Subcutaneous adipose tissue (tissue), 4 donors: ENCODE data around the gene CORO6. TPM values are rescaled to one million over a fixed set of nuclear protein-coding genes. Genes with fewer than 3 reads are reported as not detected.

Experiments
- total RNA-seq, 4 donors: library from RNA; depleted of rRNA; stranded (reverse); fragments of >200 nt; gene quantifications; one replicate each; pipeline ENCODE4 v1.1.0, GENCODE V29; 2016
- TF ChIP-seq, protein P1 (sequence below): fragments of 450-650 bp; IDR thresholded peaks from one replicate; pipeline ENCODE4 v1.5.1; 2016; ENCODE audit warnings: low read depth, mild to moderate bottlenecking, control low read depth, antibody characterized with exemption, moderate library complexity

The CORO6 gene
- total RNA-seq, 4 donors from 2014 or later: 9.3 to 39.6 (median 32.4) TPM

DNA sequence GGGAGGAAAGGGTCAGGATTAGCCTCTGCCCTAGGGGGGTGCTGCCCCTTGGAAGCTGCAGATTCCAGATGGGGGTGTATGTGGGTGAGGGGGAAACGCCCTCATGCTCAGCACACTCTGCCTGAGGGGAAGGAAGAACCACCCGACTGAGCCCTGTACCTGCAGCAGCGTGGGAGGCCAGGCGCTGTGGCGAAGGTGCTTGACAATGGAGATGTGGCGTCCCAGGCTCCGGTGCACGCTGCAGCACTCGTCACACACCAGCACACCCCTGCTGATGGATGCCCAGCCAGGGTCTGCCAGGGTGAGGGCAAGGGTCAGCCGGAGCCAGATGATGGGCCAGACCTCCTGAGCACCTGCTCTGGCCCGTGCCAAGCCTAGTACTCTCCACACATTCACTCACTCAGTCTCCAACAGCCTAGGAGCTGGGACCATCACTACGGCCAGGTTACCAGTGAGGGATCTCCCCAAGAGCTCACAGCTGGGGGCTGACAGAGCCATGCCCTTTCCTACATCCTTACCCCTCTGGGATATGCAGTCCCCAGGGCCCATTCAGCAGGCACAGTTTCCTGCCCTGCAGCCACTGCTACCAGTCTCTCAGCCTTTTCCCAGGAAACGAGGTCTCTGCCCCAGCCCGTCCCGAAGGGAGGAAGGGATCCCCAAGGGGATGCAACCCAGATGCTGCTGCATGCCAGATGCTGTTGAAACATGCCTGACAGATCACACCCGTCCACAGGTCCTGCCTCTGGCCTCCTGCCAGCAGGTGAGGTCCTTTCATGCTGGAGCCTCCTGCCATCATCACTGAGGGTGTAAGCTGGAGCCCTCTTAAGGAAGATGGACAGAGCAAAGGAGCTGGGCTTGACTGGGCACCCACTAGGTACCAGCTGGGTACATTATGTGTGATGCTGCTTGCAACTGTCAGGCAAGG lies 39.1 kb downstream of the CORO6 start:
- TF ChIP-seq, protein P1, sequence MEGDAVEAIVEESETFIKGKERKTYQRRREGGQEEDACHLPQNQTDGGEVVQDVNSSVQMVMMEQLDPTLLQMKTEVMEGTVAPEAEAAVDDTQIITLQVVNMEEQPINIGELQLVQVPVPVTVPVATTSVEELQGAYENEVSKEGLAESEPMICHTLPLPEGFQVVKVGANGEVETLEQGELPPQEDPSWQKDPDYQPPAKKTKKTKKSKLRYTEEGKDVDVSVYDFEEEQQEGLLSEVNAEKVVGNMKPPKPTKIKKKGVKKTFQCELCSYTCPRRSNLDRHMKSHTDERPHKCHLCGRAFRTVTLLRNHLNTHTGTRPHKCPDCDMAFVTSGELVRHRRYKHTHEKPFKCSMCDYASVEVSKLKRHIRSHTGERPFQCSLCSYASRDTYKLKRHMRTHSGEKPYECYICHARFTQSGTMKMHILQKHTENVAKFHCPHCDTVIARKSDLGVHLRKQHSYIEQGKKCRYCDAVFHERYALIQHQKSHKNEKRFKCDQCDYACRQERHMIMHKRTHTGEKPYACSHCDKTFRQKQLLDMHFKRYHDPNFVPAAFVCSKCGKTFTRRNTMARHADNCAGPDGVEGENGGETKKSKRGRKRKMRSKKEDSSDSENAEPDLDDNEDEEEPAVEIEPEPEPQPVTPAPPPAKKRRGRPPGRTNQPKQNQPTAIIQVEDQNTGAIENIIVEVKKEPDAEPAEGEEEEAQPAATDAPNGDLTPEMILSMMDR: no peak

DNA sequence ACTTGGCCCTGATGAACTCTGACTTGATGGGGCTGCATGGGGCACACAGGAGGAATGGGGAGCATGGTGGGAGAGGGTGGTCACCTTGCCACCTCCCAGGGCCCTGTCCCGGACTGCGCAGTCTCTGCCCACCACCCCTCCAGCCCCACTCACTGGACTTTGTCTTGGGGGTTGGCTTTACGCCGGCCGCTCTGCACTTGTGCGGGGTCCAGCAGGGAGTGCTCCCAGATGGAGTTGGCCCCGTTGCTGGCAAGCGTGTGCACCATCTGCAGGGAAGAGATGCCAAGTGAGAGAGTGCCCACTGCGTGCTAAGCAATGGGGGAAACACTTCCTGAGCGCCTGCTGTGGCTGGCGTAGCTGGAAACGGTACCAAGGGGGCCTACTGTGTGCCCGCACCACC lies 39.9 kb downstream of the CORO6 start:
- TF ChIP-seq, protein P1: no peak

DNA sequence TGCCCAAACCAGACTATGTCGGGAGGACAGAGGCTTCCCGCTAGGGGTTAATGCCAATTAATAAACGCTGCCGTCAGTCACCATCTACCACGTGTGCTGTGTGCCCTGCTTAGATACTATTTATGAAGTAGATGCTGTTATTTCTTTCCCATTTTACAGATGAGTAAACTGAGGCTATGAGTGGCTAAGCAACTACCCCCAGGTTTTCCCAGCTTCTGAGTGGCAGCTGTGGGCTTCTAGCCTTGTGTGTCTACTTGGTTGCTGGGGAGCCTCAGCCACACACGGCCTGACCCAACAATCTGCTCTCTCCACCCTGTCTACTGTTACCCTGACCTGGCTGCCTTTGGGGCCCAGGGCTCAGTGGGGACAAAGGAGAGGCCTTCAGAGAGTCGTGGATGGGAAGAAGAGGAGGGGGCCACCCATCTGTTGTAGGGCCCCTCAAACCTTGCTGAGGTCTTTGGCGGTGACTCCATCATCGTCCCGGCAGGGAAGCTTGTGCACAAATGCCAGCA lies 40.4 kb downstream of the CORO6 start:
- TF ChIP-seq, protein P1: no peak

DNA sequence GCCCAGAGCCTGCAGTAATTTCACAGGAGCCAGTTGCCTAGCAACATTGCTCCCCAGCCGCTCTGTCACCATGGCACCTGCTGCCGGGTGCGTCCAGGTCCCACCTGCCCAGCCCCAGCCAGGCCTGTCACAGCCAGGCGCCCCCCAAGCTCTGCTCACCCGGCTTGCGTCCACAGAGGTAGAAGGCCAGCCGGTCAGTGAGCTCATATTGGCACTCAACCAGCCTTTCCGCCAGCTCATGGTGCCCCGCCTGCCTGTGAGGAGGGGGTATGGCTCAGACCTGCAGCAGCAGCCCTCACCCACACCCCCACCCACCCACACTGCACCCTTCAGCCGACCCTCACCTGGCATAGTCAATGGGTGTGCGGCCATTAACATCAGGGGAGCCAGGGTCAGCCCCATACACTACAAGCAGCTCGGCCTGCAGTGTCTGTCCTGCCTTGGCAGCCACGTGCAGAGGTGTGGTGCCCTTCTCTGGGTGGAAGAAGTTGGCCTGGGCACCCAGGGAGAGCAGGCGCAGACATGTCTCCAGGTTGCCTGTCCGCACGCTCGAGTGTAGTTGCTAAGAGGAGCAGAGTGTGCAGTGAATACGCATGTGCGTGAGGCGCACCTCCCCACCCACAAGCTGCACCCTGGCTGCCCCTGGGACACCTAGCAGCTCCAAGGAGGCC lies 41.0 kb downstream of the CORO6 start:
- TF ChIP-seq, protein P1: no peak

DNA sequence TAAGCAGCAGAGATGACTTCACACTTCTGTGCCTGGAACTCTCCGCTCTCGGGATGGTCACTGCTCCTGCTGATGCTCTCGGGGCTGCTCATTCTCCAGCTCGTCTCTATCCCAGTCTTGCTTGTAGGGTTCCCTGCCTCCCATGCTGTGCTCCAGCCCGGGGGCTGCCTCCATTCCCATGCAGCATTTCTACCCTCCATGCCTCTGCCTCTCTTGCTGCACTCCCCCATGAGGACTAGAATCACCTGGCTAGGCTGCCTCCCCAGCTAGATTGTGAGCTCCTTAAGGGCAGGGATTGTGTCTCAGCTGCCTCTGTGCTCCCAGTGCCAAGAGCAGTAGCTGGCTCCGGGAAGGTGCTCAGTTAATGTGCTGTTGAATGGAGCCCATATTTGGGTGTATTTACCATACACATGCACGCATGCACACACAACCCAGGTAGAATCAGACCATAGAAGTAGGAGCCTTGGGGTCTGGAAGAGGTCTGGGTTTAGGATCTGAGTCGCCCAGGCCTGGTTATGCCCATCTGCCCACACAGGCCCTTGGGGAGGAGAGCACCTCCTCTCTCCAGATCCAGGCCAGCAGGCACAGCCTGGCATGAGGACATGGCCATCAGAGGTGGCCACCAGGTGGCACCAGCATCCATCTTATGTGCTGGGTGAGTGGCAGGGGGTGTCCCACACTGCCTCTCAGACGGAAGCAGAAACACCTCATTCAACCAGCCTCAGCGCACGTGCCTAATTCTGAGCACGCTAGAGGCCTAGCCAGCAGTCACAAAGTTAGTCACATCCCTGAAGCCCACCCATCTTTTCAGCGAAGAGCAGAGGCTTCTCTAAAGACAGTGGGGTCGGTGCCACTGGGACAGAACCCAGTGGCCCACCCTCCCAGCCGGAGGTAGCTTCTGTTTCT lies 42.6 kb downstream of the CORO6 start:
- TF ChIP-seq, protein P1: no peak

DNA sequence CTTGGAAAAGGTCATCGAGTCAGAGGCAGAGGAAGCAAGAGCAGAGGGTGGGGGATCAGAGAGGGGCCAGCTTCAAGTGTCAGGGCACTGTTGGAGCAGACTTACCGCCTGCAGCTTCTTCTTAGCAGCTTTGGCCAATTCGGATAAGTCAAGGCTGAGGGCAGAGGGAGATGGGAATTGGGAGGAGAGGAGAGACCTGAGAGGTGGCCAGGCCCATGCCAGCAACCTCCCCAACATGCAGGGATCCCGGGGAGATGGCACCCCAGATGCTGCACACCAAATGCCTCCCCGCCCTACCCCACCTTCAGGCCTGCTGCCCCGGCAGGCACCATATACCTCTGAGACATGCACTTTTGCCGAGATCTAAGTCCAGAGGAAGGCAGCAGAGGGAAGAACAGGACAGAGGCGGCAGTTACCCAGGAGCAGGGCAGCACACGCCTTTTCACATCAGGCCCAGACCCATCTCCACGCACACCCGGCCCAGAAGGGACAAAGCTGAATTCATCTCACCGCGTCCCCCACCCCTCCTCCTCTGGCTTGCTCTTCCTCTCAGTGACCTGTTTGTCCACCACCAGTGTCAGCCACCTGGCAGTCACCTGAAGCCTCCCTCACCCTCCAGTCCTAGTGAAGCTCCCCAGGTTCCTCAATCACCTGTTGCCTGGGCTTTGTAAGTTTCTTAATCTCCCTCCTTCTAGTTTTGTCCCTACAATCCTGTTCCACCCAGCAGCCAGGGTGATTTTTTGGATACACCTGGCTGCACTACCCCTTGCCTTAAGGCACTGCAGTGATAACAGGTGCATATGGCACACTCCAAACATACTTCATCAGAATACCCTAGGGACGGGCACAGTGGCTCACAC lies 43.9 kb downstream of the CORO6 start:
- TF ChIP-seq, protein P1: no peak
